K562 (cell line): ENCODE results near the gene PLEKHB1. TPM values are rescaled to one million over a fixed set of nuclear protein-coding genes. Genes with fewer than 3 reads are reported as not detected.

Source experiments
- ATAC-seq: fragments of 200-7000 bp; cut with Tn5 transposase; 3 replicates; pipeline ENCODE4 v1.9.1; 2020; ENCODE audit warnings: moderate library complexity
- BruUV-seq: library from RNA; stranded (reverse); fragments of 400-500 nt; replicated peaks from 2 replicates; lab custom pipeline; 2021; lab: Mats Ljungman, UMichigan
- CTCF ChIA-PET: fragments of 300-600 bp; formaldehyde crosslinking; extraction: SDS; loops from one replicate; lab custom pipeline; 2021; ENCODE audit warnings: low intra/inter-chr PET ratio; lab: Yijun Ruan, JAX
- POLR2A ChIA-PET: fragments of 300-600, 350-650 bp; sonication (Branson Sonifier 250); formaldehyde crosslinking; extraction: SDS; loops from one replicate; lab custom pipeline; 2021; ENCODE audit warnings: antibody characterized with exemption, inconsistent platforms; lab: Yijun Ruan, JAX
- DNase-seq, 4 experiments: peaks; one replicate each; pipeline versions ENCODE4 v3.0.0 to v3.0.0-alpha.2; 2011 to 2018; ENCODE audit warnings: low spot score in 3 of 4, mixed read lengths in 3 of 4; ENCODE audit errors: extremely low read depth in 1 of 4
- FAIRE-seq: peaks from 2 replicates; lab custom pipeline; 2011; peaks lifted over from hg19 to GRCh38; lab: Jason Lieb, UNC
- H2AFZ ChIP-seq: 2 replicates; pipeline ENCODE4 v1.6.0; 2011; ENCODE audit warnings: low read depth, low read length, control low read depth, inconsistent platforms
- H3K27ac ChIP-seq: fragments of 200-600 bp; 3 replicates; pipeline ENCODE4 v1.8.0; 2011; ENCODE audit warnings: low read depth, mild to moderate bottlenecking, control low read depth, inconsistent platforms, low read length, moderate library complexity, mixed read lengths; ENCODE audit errors: extremely low read depth
- H3K27me3 ChIP-seq, 2 experiments: fragments of 300-600 bp in 1 of 2; 2 replicates in 1 of 2; 3 replicates in 1 of 2; pipeline versions ENCODE4 v1.6.0 to v1.8.0; 2011; ENCODE audit warnings: inconsistent platforms in 2 of 2, low read length in 2 of 2, mild to moderate bottlenecking in 1 of 2, mixed read lengths in 1 of 2, moderate library complexity in 1 of 2; ENCODE audit not compliant: control insufficient read depth in 2 of 2, insufficient read depth in 2 of 2
- H3K36me3 ChIP-seq: fragments of 300-600 bp; 3 replicates; pipeline ENCODE4 v1.8.0; 2011; ENCODE audit warnings: mild to moderate bottlenecking, low read length, inconsistent platforms; ENCODE audit not compliant: control insufficient read depth, insufficient read depth
- H3K4me1 ChIP-seq, 2 experiments: fragments of 200-600 bp in 1 of 2; replicated peaks in 1 of 2; 2 replicates in 1 of 2; 3 replicates in 1 of 2; pipeline versions ENCODE4 v1.5.1 to v1.8.0; 2011; ENCODE audit warnings: inconsistent platforms in 2 of 2, low read length in 2 of 2, mild to moderate bottlenecking in 1 of 2, mixed read lengths in 1 of 2, moderate library complexity in 1 of 2; ENCODE audit not compliant: control insufficient read depth in 2 of 2, insufficient read depth in 2 of 2
- H3K4me2 ChIP-seq: 2 replicates; pipeline ENCODE4 v1.6.1; 2011; ENCODE audit warnings: low read length, control low read depth, inconsistent platforms, mixed read lengths; ENCODE audit not compliant: insufficient read depth
- H3K4me3 ChIP-seq: fragments of 200-600 bp; sonication (generic), shearing (Covaris generic); 2 replicates; pipeline ENCODE4 v1.5.1; 2016; ENCODE audit warnings: control low read depth, inconsistent platforms
- H3K79me2 ChIP-seq: fragments of 200-600 bp; 3 replicates; pipeline ENCODE4 v1.8.0; 2011; ENCODE audit warnings: low read length, inconsistent platforms; ENCODE audit not compliant: control insufficient read depth, insufficient read depth
- H3K9ac ChIP-seq, 2 experiments: 2 replicates each; pipeline versions ENCODE4 v1.6.0 to v1.6.1; 2011; ENCODE audit warnings: low read depth in 2 of 2, low read length in 2 of 2, control low read depth in 1 of 2, inconsistent platforms in 1 of 2, mild to moderate bottlenecking in 1 of 2, mixed read lengths in 1 of 2; ENCODE audit not compliant: insufficient read depth in 1 of 2
- H3K9me1 ChIP-seq: one replicate; pipeline ENCODE4 v1.6.0; 2011; ENCODE audit warnings: inconsistent platforms, mild to moderate bottlenecking, low read length, moderate library complexity; ENCODE audit not compliant: control insufficient read depth, insufficient read depth
- H3K9me3 ChIP-seq: replicated peaks from 2 replicates; pipeline ENCODE4 v1.5.1; 2011; ENCODE audit warnings: low read depth, low read length, inconsistent platforms; ENCODE audit not compliant: control insufficient read depth, insufficient read depth
- H4K20me1 ChIP-seq: replicated peaks from 2 replicates; pipeline ENCODE4 v1.6.1; 2011; ENCODE audit warnings: low read length, inconsistent platforms, mixed read lengths; ENCODE audit not compliant: control insufficient read depth, insufficient read depth
- DPF2 ChIP-seq: fragments of 450-650 bp; IDR thresholded peaks from 2 replicates; pipeline ENCODE4 v1.6.1; 2016
- EHMT2 ChIP-seq: fragments of 450-650 bp; IDR thresholded peaks from 2 replicates; pipeline ENCODE4 v1.6.1; 2018; ENCODE audit warnings: antibody characterized with exemption
- GABPA ChIP-seq: fragments of 200-800 bp; sonication (Bioruptor generic); conservative IDR thresholded peaks from 2 replicates; pipeline ENCODE4 v1.6.1; 2016; ENCODE audit warnings: low read depth, missing genetic modification characterization, missing compliant biosample characterization
- GMEB1 ChIP-seq: fragments of 250-450 bp; sonication (Bioruptor Pico); IDR thresholded peaks from 2 replicates; pipeline ENCODE4 v1.4.0; 2020; ENCODE audit warnings: mild to moderate bottlenecking
- HDAC2 ChIP-seq: fragments of 450-650 bp; IDR thresholded peaks from 2 replicates; pipeline ENCODE4 v1.6.1; 2016; ENCODE audit warnings: mild to moderate bottlenecking
- HNRNPH1 ChIP-seq: fragments of 200-400 bp; formaldehyde crosslinking; optimal IDR thresholded peaks from 2 replicates; pipeline ENCODE3; 2017; ENCODE audit warnings: low read depth, mild to moderate bottlenecking, low read length, moderate library complexity
- KAT8 ChIP-seq: fragments of 450-650 bp; IDR thresholded peaks from 2 replicates; pipeline ENCODE4 v1.6.1; 2016; ENCODE audit warnings: low read depth, mild to moderate bottlenecking
- MCM3 ChIP-seq: fragments of 450-650 bp; IDR thresholded peaks from 2 replicates; pipeline ENCODE4 v1.6.1; 2016
- NR2C2 ChIP-seq, 2 experiments: fragments of 200-800 bp in 1 of 2; sonication (Bioruptor generic) in 1 of 2; sonication (generic) in 1 of 2; formaldehyde crosslinking in 1 of 2; IDR thresholded peaks; 2 replicates each; pipeline versions ENCODE4 v1.6.1 to v1.8.0; 2016 to 2022; ENCODE audit warnings: mild to moderate bottlenecking in 1 of 2, missing compliant biosample characterization in 1 of 2, missing genetic modification characterization in 1 of 2, missing genetic modification reagents in 1 of 2
- PHF8 ChIP-seq: fragments of 200-600 bp; sonication (generic); IDR thresholded peaks from 2 replicates; pipeline ENCODE4 v1.6.1; 2012; ENCODE audit warnings: mixed run types, mild to moderate bottlenecking, inconsistent platforms, low read length, moderate library complexity, borderline replicate concordance
- POLR2H ChIP-seq: IDR thresholded peaks from 2 replicates; pipeline ENCODE4 v1.6.1; 2016; ENCODE audit warnings: missing genetic modification characterization, low read depth, mild to moderate bottlenecking, control low read depth, missing compliant biosample characterization, moderate library complexity
- TEAD1 ChIP-seq, 2 experiments: fragments of 450-650 bp in 1 of 2; sonication (generic) in 1 of 2; formaldehyde crosslinking; IDR thresholded peaks; 2 replicates each; pipeline versions ENCODE4 v1.4.0 to v1.8.0; 2020 to 2022; ENCODE audit warnings: mild to moderate bottlenecking in 2 of 2, missing genetic modification reagents in 1 of 2
- ZBTB8A ChIP-seq: fragments of 450-650 bp; IDR thresholded peaks from 2 replicates; pipeline ENCODE4 v1.6.1; 2018; ENCODE audit warnings: mild to moderate bottlenecking, moderate library complexity; ENCODE audit not compliant: partially characterized antibody
- ZNF512 ChIP-seq: IDR thresholded peaks from 2 replicates; pipeline ENCODE4 v1.6.1; 2016; ENCODE audit warnings: missing genetic modification characterization, missing compliant biosample characterization
- WGBS: fragments of 100-300 bp; shearing (Covaris generic); methylation state at CpG from one replicate; pipeline ENCODE4 v1.1.6; 2016; ENCODE audit warnings: low coverage, mixed read lengths; ENCODE audit not compliant: insufficient coverage; ENCODE audit errors: missing lambda C conversion rate; 5-methylcytosine and 5-hydroxymethylcytosine counted together
- in situ Hi-C: fragments of 300-500 bp; cut with MboI; formaldehyde crosslinking; loops from 4 replicates; pipeline ENCODE4 v1.15.0; 2018; ENCODE audit warnings: inconsistent platforms, mixed read lengths
- intact Hi-C: fragments of 100-400 bp; cut with micrococcal nuclease; formaldehyde crosslinking; loops from 2 replicates; pipeline ENCODE4 v1.14.2; 2022
- polyA plus RNA-seq, 8 experiments: library from polyadenylated mRNA; depleted of rRNA in 4 of 8; stranded (reverse) in 5 of 8; unstranded in 3 of 8; fragments of >200 nt; fragmentation: Nextera tagmentation in 2 of 8; fragmentation: Illumina TruSeq in 1 of 8; extraction: Ambion mirVana in 2 of 8; extraction: Trizol in 1 of 8; gene quantifications; 2 replicates each; pipeline versions ENCODE4 v1.2.1 to v1.2.3, GENCODE V29; 2011 to 2014; ENCODE audit warnings: inconsistent platforms in 1 of 8, missing spikeins in 1 of 8
- total RNA-seq, 7 experiments: library from RNA; depleted of rRNA in 6 of 7; stranded (reverse); fragments of >200 nt in 6 of 7; fragmentation: Illumina TruSeq in 2 of 7; extraction: Trizol in 2 of 7; gene quantifications; 2 replicates each; pipeline versions ENCODE4 v1.2.1 to v1.2.3, GENCODE V29; 2011 to 2021; ENCODE audit warnings: low replicate concordance in 1 of 7

Gene PLEKHB1
- total and polyA plus RNA-seq, 9 of the 15 experiments (the other 6 are each of a cell fraction or from before 2014, with no cell fraction given): 0.07 to 0.62 (median 0.17) TPM; not detected in 2

- Histone ChIP-seq H3K36me3 (no peaks in the 10 kb centered on the region), H3K9ac (peak overlapping the region; percentile 57 to 91; a peak in 3 of 4 replicates), H3K27me3 (no peaks in the 10 kb centered on the region), H3K79me2 (peaks cover 6% of the 10 kb centered on the region; the same call in 2 of the 3 replicates), H3K4me1 (peaks cover 16 to 19% of the 10 kb centered on the region in 2 experiments), H3K9me3 (no peaks in the 10 kb centered on the region), H3K4me2 (peak overlapping the region; percentile 100), H2AFZ (peak overlapping the region; percentile 99), H4K20me1 (no peaks in the 10 kb centered on the region), H3K27ac (peak overlapping the region; percentile 57; the same call in 2 of the 3 replicates), H3K9me1 (no peaks in the 10 kb centered on the region), H3K4me3 (peak overlapping the region; percentile 76)
- in situ Hi-C loops: no loop called here
- intact Hi-C loops: no loop called here
- no peak for ATAC-seq
- FAIRE-seq: no peak
- CTCF ChIA-PET: no interaction called here
- POLR2A ChIA-PET: interaction anchor here (0.6 to 1.3 kb wide), 6 partner anchors 8 to 247 kb away, joined by 3 to 6 read pairs (median 3); no protein-coding TSS in a partner anchor
- TSS peak; percentile 90 for BruUV-seq
- 17% methylated on average over 20 of the region's 20 CpGs for WGBS
- DNase-seq: no peak
- TF ChIP-seq GMEB1 (CRISPR knock-in tag) (no peak), MCM3 (no peak), GABPA (peak; percentile 64), HDAC2 (no peak), POLR2H (peak; percentile 55), KAT8 (peak; percentile 83; the same call in 1 of the 2 replicates), ZBTB8A (no peak), PHF8 (peak; percentile 57; the same call in 1 of the 2 replicates), EHMT2 (peak; percentile 54; the same call in 1 of the 2 replicates), HNRNPH1 (no peak), DPF2 (0 out of 2 replicates have a peak, but pooled peaks have one; percentile 12), NR2C2 (CRISPR knock-in tag; IDR thresholded peaks at IDR 0.05) (no peak), NR2C2 (tag; IDR thresholded peaks at IDR 0.05) (peak; percentile 42), ZNF512 (tag) (no peak), TEAD1 (CRISPR knock-in tag; IDR thresholded peaks at IDR 0.05) (0 out of 4 replicates have a peak, but pooled peaks of 1 of the 2 experiments have one; percentile 10)
Measured at GRCh38 chr11:73598719-73599379, 47.5 kb upstream of the PLEKHB1 start.
